Prostate gland (tissue), 2 donors: ENCODE results near the gene PYY. TPM values are rescaled to one million over a fixed set of nuclear protein-coding genes. Genes with fewer than 3 reads are reported as not detected.
"Not testable (repeated sequence)": the region's sequence is repeated elsewhere in the genome, so short reads cannot be mapped to it uniquely, and the experiment has no call there.

Experiments
- DNase-seq: peaks from one replicate; pipeline ENCODE4 v3.0.0-alpha.2; 2019; ENCODE audit warnings: low spot score
- H3K27ac ChIP-seq, 2 donors: fragments of 200-600 bp; sonication (generic); 2 replicates each; pipeline ENCODE4 v1.5.1; 2017 to 2019
- H3K27me3 ChIP-seq: fragments of 200-600 bp; sonication (generic); replicated peaks from 2 replicates; pipeline ENCODE4 v1.5.1; 2019; ENCODE audit not compliant: insufficient read depth
- H3K36me3 ChIP-seq, 2 donors: fragments of 200-600 bp; sonication (generic); 1 replicate in 1 of 2; 2 replicates in 1 of 2; pipeline versions ENCODE4 v1.5.1 to v1.8.1; 2017 to 2019
- H3K4me1 ChIP-seq: fragments of 200-600 bp; sonication (generic); replicated peaks from 2 replicates; pipeline ENCODE4 v1.5.1; 2019
- H3K4me3 ChIP-seq, 2 donors: fragments of 200-600 bp; sonication (generic); 2 replicates each; pipeline ENCODE4 v1.5.1; 2017 to 2019
- H3K9me3 ChIP-seq: fragments of 200-600 bp; sonication (generic); 2 replicates; pipeline ENCODE4 v1.5.1; 2017
- CTCF ChIP-seq, 4 experiments: fragments of 200-600 bp in 2 of 4; fragments of 450-650 bp in 2 of 4; sonication (generic) in 2 of 4; IDR thresholded peaks; 1 replicate in 3 of 4; 2 replicates in 1 of 4; pipeline ENCODE4 v1.5.1; 2016 to 2019; ENCODE audit warnings: antibody characterized with exemption in 4 of 4, mild to moderate bottlenecking in 2 of 4, moderate library complexity in 2 of 4
- POLR2A ChIP-seq: fragments of 450-650 bp; IDR thresholded peaks from one replicate; pipeline ENCODE4 v1.6.1; 2016; ENCODE audit warnings: antibody characterized with exemption, mild to moderate bottlenecking
- POLR2AphosphoS5 ChIP-seq: sonication (generic); formaldehyde crosslinking; IDR thresholded peaks from one replicate; pipeline ENCODE4 v1.6.1; 2017; ENCODE audit warnings: antibody characterized with exemption
- WGBS: methylation state at CpG from one replicate; pipeline ENCODE4 v1.1.5; 2018; 5-methylcytosine and 5-hydroxymethylcytosine counted together
- intact Hi-C: fragments of 100-400 bp; cut with DNase I; formaldehyde crosslinking; loops from one replicate; pipeline ENCODE4 v1.14.2; 2022
- total RNA-seq, 2 donors: library from RNA; depleted of rRNA; stranded (reverse); fragments of >200 nt; gene quantifications; one replicate each; pipeline ENCODE4 v1.1.0, GENCODE V29; 2016

PYY gene
- total RNA-seq, 2 donors from 2014 or later, result not detected

GRCh38 chr17:43935204-43935925 lies 18.4 kb downstream of the PYY start:
- Histone ChIP-seq H3K27ac (no peak overlapping the region), H3K36me3 (no peaks in the 10 kb centered on the region), H3K4me3 (no peak overlapping the region), H3K4me1 (no peaks in the 10 kb centered on the region), H3K9me3 (no peaks in the 10 kb centered on the region), H3K27me3 (no peaks in the 10 kb centered on the region)
- intact Hi-C loops, result no loop called here
- DNase-seq, result no peak
- TF ChIP-seq POLR2A (no peak), CTCF (IDR thresholded peaks at IDR 0.05) (no peak), POLR2AphosphoS5 (no peak)
- WGBS, result 87% methylated on average over 5 of the region's 5 CpGs

GRCh38 chr17:43932923-43933322 lies 20.8 kb downstream of the PYY start:
- Histone ChIP-seq H3K9me3 (no peaks in the 10 kb centered on the region), H3K27me3 (no peaks in the 10 kb centered on the region), H3K36me3 (no peaks in the 10 kb centered on the region), H3K27ac (no peak overlapping the region), H3K4me1 (no peaks in the 10 kb centered on the region), H3K4me3 (no peak overlapping the region)
- intact Hi-C loops, result no loop called here
- DNase-seq, result no peak
- TF ChIP-seq POLR2AphosphoS5, result no peak
- TF ChIP-seq POLR2A, result no peak
- TF ChIP-seq CTCF (IDR thresholded peaks at IDR 0.05), result no peak
- WGBS, result 95% methylated on average over 4 of the region's 4 CpGs

- no peak overlapping the region for H3K27ac ChIP-seq
- TF ChIP-seq POLR2A (no peak), POLR2AphosphoS5 (no peak), CTCF (IDR thresholded peaks at IDR 0.05) (no peak)
- no peaks in the 10 kb centered on the region for H3K36me3 ChIP-seq
- DNase-seq, result no peak
- intact Hi-C loops, result no loop called here
- WGBS, result 84% methylated on average over 10 of the region's 10 CpGs
- H3K4me1 ChIP-seq, result no peaks in the 10 kb centered on the region
- no peaks in the 10 kb centered on the region for H3K27me3 ChIP-seq
- H3K4me3 ChIP-seq, result no peak overlapping the region
- no peaks in the 10 kb centered on the region for H3K9me3 ChIP-seq
Observed at GRCh38 chr17:43932357-43932756, 21.4 kb downstream of the PYY start.

GRCh38 chr17:43931062-43931571 lies 22.6 kb downstream of the PYY start:
- no peak for TF ChIP-seq CTCF (IDR thresholded peaks at IDR 0.05)
- TF ChIP-seq POLR2A, result no peak

GRCh38 chr17:43928609-43929008 lies 25.1 kb downstream of the PYY start:
- Histone ChIP-seq H3K4me1 (no peaks in the 10 kb centered on the region), H3K27ac (no peak overlapping the region), H3K27me3 (no peaks in the 10 kb centered on the region), H3K36me3 (no peaks in the 10 kb centered on the region), H3K9me3 (no peaks in the 10 kb centered on the region), H3K4me3 (no peak overlapping the region)
- intact Hi-C loops, result no loop called here
- WGBS, result 91% methylated on average over 1 of the region's 1 CpG
- DNase-seq, result no peak
- TF ChIP-seq POLR2AphosphoS5 (no peak), CTCF (IDR thresholded peaks at IDR 0.05) (no peak), POLR2A (no peak)

More at GRCh38 chr17:43931062-43931571, 22.6 kb downstream of the PYY start:
- no peak for DNase-seq
- Histone ChIP-seq H3K27me3 (no peaks in the 10 kb centered on the region), H3K9me3 (no peaks in the 10 kb centered on the region), H3K27ac (no peak overlapping the region), H3K4me1 (no peaks in the 10 kb centered on the region), H3K4me3 (no peak overlapping the region), H3K36me3 (no peaks in the 10 kb centered on the region)
- WGBS, result 90% methylated on average over 5 of the region's 5 CpGs
- intact Hi-C loops, result no loop called here

- WGBS, result 15% methylated on average over 5 of the region's 5 CpGs
- intact Hi-C loops, result not testable (repeated sequence)
Observed at GRCh38 chr17:43927929-43928328, 25.8 kb downstream of the PYY start.

More at GRCh38 chr17:43927929-43928328, 25.8 kb downstream of the PYY start:
- not testable (repeated sequence) for H3K4me1 ChIP-seq, H3K27me3 ChIP-seq, H3K27ac ChIP-seq, DNase-seq, H3K36me3 ChIP-seq, H3K9me3 ChIP-seq, H3K4me3 ChIP-seq
